Cardiac muscle cell (in vitro differentiated cells and primary cell): ENCODE measurements around the gene ADAMTSL3. TPM values are rescaled to one million over a fixed set of nuclear protein-coding genes. Genes with fewer than 3 reads are reported as not detected.

ENCODE experiments used
- DNase-seq, 2 donors: peaks; one replicate each; pipeline versions ENCODE4 v3.0.0 to v3.0.0-alpha.2; 2010 to 2017; ENCODE audit warnings: low read depth in 1 of 2, low spot score in 1 of 2
- H3K27ac ChIP-seq: fragments of 200-600 bp; sonication (generic); 2 replicates; pipeline ENCODE4 v1.5.1; 2016
- H3K27me3 ChIP-seq: fragments of 200-600 bp; sonication (generic); 2 replicates; pipeline ENCODE4 v1.6.0; 2016; ENCODE audit warnings: control low read depth
- H3K36me3 ChIP-seq: fragments of 200-600 bp; sonication (generic); 2 replicates; pipeline ENCODE4 v1.5.1; 2016; ENCODE audit warnings: control low read depth
- H3K4me1 ChIP-seq: fragments of 200-600 bp; sonication (generic); 2 replicates; pipeline ENCODE4 v1.8.1; 2017; ENCODE audit warnings: low read depth, mild to moderate bottlenecking, mixed run types
- H3K4me3 ChIP-seq: fragments of 200-600 bp; sonication (generic); 2 replicates; pipeline ENCODE4 v1.5.1; 2016; ENCODE audit warnings: mild to moderate bottlenecking
- H3K9me3 ChIP-seq: fragments of 200-600 bp; sonication (generic); 2 replicates; pipeline ENCODE4 v1.5.1; 2017; ENCODE audit warnings: low read depth, mild to moderate bottlenecking, control low read depth
- CTCF ChIP-seq: IDR thresholded peaks from 2 replicates; pipeline ENCODE4 v1.5.1; 2012; ENCODE audit warnings: low read depth, mild to moderate bottlenecking, low read length
- polyA plus RNA-seq: library from polyadenylated mRNA; unstranded; fragments of >200 nt; fragmentation: Nextera tagmentation; extraction: Ambion mirVana; gene quantifications from 2 replicates; pipeline ENCODE4 v1.2.1, GENCODE V29; 2016
- total RNA-seq: library from RNA; depleted of rRNA; stranded (reverse); fragments of >200 nt; gene quantifications from 2 replicates; pipeline ENCODE4 v1.2.3, GENCODE V29; 2016

The ADAMTSL3 gene
- total and polyA plus RNA-seq, 2 experiments from 2014 or later, result 0.83 to 2.0 TPM

GRCh38 chr15:83708328-83708727 lies 54.4 kb downstream of the ADAMTSL3 start:
- TF ChIP-seq CTCF, result no peak
- Histone ChIP-seq H3K27ac (no peak overlapping the region), H3K4me3 (no peak overlapping the region), H3K9me3 (no peaks in the 10 kb centered on the region), H3K27me3 (no peaks in the 10 kb centered on the region), H3K4me1 (no peaks in the 10 kb centered on the region), H3K36me3 (no peaks in the 10 kb centered on the region)
- DNase-seq, result no peak

- H3K4me1 ChIP-seq, result no peaks in the 10 kb centered on the region
- H3K4me3 ChIP-seq, result no peak overlapping the region
- no peaks in the 10 kb centered on the region for H3K36me3 ChIP-seq
- no peak for TF ChIP-seq CTCF
- no peak for DNase-seq
- H3K27ac ChIP-seq, result no peak overlapping the region
- no peaks in the 10 kb centered on the region for H3K27me3 ChIP-seq
- no peaks in the 10 kb centered on the region for H3K9me3 ChIP-seq
Measured at GRCh38 chr15:83709241-83709640, 55.3 kb downstream of the ADAMTSL3 start.

GRCh38 chr15:83709811-83710210 lies 55.9 kb downstream of the ADAMTSL3 start:
- no peak for DNase-seq
- no peaks in the 10 kb centered on the region for H3K27me3 ChIP-seq
- H3K9me3 ChIP-seq, result no peaks in the 10 kb centered on the region
- H3K4me3 ChIP-seq, result no peak overlapping the region
- no peak for TF ChIP-seq CTCF
- no peaks in the 10 kb centered on the region for H3K4me1 ChIP-seq
- H3K27ac ChIP-seq, result no peak overlapping the region
- H3K36me3 ChIP-seq, result no peaks in the 10 kb centered on the region

GRCh38 chr15:83710452-83710851 lies 56.5 kb downstream of the ADAMTSL3 start:
- Histone ChIP-seq H3K9me3 (no peaks in the 10 kb centered on the region), H3K4me1 (no peaks in the 10 kb centered on the region), H3K36me3 (no peaks in the 10 kb centered on the region), H3K27ac (no peak overlapping the region), H3K4me3 (no peak overlapping the region), H3K27me3 (no peaks in the 10 kb centered on the region)
- TF ChIP-seq CTCF, result no peak
- DNase-seq, result no peak

GRCh38 chr15:83711236-83711635 lies 57.3 kb downstream of the ADAMTSL3 start:
- Histone ChIP-seq H3K9me3 (no peaks in the 10 kb centered on the region), H3K27ac (no peak overlapping the region), H3K4me1 (no peaks in the 10 kb centered on the region), H3K36me3 (no peaks in the 10 kb centered on the region), H3K27me3 (no peaks in the 10 kb centered on the region), H3K4me3 (no peak overlapping the region)
- no peak for TF ChIP-seq CTCF
- no peak for DNase-seq

GRCh38 chr15:83713242-83713641 lies 59.3 kb downstream of the ADAMTSL3 start:
- no peak overlapping the region for H3K27ac ChIP-seq
- H3K36me3 ChIP-seq, result no peaks in the 10 kb centered on the region
- no peaks in the 10 kb centered on the region for H3K4me1 ChIP-seq
- DNase-seq, result no peak
- H3K9me3 ChIP-seq, result no peaks in the 10 kb centered on the region
- H3K4me3 ChIP-seq, result no peak overlapping the region
- no peaks in the 10 kb centered on the region for H3K27me3 ChIP-seq
- no peak for TF ChIP-seq CTCF
